HL-60/S4 (cell line): ENCODE measurements around the gene C1QTNF8.

Experiments
- in situ Hi-C: fragments of 300-500 bp; cut with MboI; formaldehyde crosslinking; loops from 2 replicates; pipeline ENCODE4 v1.14.3; 2022; ENCODE audit warnings: low sequenced_read_pairs

C1QTNF8 gene

DNA sequence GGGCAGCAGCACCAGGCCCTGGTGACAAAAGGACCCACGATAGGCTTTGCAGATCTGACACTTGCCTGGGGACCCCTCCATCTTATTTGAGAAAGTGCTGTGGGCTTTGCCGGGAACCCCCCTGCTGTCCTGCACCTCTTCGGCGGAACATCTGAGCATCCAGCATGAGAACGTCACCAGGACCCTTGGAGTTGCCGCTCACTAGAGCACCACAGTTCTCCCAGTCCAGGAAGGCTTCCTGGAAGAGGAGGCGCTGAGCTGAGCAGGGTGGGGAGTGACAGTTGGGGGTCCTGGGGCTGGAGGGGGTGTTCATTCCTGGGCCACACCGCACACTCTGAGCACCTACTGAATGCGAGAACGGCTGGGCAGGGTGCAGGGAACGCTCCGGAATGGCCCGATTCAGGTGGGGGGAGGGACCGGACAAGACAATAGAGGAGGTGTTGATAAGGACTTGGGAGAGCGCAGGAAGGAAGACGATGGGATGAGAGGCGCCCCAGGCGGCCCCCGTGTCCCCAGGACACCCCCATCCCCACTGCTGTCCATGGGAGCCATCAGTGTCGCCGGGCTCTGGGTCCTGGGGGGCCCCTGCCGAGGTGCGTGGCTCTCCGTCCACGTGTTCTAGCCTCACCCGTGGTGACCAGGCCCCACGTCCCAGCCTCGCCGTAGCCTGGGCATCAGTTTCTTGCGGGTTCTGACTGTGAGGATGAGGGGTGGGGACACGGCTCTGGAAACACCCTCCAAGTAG lies 32.1 kb upstream of the C1QTNF8 start:
- in situ Hi-C loops = no loop called here

GRCh38 chr16:1127101-1127500 lies 31.1 kb upstream of the C1QTNF8 start:
- in situ Hi-C loops = no loop called here

DNA sequence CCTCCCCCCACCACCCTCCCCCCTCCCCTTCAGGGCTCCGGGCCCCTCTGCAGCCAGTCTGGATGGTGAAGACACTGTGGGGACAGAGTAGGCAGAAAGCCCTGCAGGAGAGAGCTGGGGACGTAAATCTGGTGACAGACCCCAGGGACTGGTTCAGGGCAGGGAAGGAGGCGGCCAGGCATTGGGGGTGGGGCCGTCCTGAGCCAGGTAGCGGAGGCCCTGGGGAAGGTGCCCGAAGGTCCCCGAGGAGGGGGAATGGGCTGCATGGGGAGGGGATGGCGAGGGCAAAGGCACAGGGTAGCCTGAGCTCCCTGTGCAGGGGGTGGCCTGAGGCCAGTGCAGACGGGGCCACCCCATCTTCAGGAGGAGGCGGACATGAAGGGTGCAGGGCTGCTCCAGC lies 30.5 kb upstream of the C1QTNF8 start:
- in situ Hi-C loops = no loop called here

- in situ Hi-C loops = no loop called here
These were observed 30.0 kb upstream of the C1QTNF8 start for GRCh38 chr16:1126044-1126443.

DNA sequence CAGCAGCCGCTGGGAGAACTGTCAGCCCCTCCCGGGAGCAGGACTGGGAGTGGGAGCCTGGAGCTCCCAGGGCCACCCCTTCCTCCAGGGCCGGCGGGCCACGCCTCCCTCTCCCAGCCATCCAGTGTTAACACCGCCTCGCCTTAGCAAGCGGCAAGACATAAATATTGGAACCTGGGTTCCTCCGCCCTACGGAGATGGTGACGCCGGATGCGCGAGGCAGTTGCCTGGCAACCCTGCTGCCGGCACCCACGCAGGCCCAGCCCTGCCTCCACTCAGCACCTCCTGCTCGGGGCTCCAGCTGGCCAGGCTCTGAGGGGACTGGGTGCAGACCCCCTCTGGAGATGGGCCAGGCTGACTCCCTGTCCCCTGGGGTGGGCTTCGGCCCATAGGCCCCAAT lies 29.4 kb upstream of the C1QTNF8 start:
- in situ Hi-C loops = no loop called here

DNA sequence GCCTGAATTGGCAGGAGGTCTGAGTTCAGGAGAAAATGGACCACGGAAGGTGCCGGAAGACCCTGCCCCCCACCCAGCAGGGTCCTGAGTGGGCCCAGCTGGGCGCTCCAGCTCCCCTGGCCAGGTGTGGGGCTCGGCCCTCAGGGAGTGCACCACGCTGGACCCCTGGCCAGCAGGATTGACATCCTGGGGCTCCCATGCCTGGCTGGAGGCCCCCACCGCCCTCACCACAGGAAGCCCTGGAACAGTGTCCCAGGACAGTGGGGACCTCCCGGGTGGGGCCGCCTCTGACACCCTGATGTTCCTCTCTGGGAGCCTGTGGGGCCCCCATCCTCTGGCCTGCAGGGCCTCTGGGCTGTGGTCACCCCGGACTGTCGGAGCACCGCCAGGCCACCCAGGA lies 28.8 kb upstream of the C1QTNF8 start:
- in situ Hi-C loops = no loop called here

DNA sequence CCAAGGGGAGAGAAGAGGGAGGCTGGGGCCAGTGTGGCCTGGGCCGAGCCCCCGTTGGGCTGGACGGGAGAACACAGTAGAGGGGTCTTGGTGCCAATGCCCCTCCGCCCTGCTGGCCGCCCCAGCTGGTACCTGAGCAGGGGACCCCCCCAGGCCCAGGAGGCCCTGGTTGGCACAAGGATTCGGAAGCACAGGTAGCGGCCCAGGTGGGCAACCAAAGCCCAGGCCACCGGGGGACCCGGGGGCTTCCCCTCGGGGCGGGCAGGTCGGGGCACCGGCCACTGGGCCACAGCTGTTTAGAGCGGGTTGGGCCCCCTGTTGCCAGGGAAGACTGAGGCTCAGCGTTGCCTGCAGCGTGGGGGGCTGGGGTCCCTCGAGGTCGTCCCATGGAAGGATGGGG lies 28.2 kb upstream of the C1QTNF8 start:
- in situ Hi-C loops = no loop called here

GRCh38 chr16:1123525-1124230 lies 27.6 kb upstream of the C1QTNF8 start:
- in situ Hi-C loops = no loop called here

GRCh38 chr16:1122398-1122765 lies 26.3 kb upstream of the C1QTNF8 start:
- in situ Hi-C loops = no loop called here

DNA sequence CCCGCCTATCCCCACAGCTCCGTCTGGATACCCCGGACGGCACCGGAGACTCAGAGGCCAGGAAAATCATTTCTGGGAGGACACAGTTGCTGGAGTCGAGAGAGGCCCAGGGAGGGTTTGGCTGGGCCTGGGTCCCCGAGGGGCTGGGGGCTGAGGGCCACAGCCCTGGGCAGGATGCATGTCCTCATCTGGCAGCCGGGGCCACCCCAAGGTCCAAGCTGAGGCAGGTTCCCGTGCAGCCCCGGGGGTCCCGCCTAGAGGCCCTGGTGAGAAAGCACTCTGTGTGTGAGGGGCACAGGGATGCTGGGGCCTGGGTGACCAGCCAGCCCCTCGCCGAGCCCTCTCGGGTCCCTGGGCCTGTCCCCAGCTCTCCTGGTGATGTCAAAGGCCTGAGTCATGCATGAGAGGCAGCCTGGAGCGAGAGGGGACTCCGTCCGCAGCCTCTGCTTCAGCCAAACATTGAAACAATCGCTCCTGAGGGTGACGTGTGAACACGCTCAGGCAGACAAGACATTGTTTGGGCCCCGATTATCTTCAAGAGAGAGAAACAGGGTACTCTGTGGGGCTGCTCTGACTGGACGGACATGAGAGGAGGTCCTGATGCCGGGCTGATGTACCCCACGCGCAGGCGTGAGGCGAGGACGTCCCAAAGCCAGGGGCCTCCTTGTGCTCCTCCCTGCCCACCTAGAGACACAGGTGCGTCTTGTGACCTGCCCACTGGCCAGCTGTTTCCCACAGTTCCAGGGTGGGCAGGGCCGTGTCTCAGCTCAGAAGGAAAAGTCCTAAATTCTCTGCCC lies 25.8 kb upstream of the C1QTNF8 start:
- in situ Hi-C loops = no loop called here

GRCh38 chr16:1121009-1121408 lies 25.0 kb upstream of the C1QTNF8 start:
- in situ Hi-C loops = no loop called here

GRCh38 chr16:1120577-1120941 lies 24.5 kb upstream of the C1QTNF8 start:
- in situ Hi-C loops = no loop called here

DNA sequence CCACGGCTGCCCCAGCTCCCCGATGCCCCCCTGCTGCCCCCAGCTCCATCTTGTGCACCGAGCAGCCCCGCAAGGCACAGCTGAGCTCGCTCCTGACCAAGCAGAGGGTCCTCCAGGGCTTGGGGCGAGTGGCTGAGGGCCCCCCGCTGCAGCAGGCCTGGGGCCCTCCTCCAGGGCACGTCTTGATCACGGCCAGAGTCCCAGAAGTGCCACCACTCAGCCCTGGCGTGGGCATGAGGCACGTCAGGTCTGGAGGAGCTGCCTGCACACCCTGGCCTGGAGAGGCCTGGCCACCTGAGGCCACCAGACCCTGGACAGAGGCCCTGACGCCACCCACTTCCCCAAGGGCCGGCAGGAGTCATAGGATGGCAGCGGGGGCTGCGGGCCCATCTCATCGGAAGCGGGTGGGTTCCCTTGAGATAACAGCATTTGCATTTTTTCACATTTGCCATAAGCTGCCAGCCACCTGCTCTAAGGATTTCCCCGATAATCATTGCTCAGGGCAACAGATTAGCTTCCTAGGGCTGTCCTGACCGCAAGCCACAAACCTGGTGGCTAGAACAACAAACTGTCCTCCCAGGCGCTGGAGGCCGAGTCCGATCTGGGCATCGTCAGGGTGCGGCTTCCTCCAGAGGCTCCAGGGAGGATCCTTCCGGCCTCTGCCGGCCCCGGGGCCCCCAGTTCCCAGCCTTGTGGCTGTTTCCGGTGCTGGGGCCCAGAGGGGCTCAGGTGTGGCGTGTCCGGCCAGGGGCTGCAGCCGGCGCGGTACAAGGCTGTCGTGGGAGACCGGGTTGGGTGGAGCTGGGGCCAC lies 23.9 kb upstream of the C1QTNF8 start:
- in situ Hi-C loops = no loop called here

GRCh38 chr16:1119129-1119528 lies 23.1 kb upstream of the C1QTNF8 start:
- in situ Hi-C loops = no loop called here

DNA sequence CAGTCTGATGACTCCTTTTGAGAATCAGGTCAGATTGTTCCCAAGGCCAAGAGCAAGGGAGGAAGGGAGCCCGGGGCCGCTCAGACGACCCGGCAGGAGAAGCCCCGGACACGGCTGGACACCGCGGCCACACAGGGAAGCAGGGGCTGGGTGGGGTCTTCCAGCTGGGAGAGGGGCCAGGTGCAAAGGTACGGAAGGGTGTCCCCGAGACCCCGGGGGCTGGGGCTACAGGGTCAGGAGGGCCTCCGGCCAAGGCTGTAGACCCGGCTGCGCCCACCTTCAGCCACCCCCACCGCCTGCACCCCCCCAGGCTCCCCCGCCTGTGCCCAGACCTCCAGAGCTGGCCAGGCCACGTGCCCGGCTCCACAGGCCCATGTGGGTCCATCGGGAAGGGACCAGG lies 21.9 kb upstream of the C1QTNF8 start:
- in situ Hi-C loops = no loop called here

DNA sequence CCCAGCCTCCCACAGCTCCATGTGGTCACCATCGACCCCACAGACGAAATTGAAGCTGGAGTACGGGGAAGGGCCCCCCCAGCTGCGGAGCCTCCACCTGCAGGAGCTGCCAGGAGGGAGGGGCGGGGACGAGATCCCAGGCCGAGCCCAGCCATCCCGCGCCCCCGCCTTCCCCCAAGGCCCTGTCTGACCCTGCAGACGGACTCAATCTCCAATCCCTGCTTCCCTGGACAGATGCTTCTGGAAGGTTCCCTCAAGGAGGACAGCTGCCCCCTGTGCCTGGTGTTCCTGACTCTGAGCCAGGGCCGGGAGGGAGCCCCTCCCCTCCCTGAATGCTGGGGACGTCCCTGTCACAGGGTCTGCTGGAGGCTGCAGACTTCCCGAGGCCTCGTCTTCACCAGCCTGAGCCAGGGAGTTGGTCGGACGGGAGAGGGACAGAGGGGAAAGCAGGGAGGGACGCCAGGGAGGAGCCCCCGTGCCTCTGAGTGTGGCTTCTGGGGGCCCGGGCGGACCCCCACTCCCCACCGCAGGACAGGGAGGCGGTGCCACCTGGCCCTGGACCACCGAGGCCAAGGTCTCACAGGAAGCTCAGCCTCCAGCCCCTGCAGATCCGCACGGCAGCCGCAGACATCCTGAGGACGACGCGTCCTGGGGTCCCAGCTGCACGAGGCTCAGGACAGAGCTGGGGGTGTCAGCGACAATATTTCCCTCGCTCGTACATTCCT lies 21.3 kb upstream of the C1QTNF8 start:
- in situ Hi-C loops = no loop called here

GRCh38 chr16:1116693-1117077 lies 20.6 kb upstream of the C1QTNF8 start:
- in situ Hi-C loops = no loop called here

DNA sequence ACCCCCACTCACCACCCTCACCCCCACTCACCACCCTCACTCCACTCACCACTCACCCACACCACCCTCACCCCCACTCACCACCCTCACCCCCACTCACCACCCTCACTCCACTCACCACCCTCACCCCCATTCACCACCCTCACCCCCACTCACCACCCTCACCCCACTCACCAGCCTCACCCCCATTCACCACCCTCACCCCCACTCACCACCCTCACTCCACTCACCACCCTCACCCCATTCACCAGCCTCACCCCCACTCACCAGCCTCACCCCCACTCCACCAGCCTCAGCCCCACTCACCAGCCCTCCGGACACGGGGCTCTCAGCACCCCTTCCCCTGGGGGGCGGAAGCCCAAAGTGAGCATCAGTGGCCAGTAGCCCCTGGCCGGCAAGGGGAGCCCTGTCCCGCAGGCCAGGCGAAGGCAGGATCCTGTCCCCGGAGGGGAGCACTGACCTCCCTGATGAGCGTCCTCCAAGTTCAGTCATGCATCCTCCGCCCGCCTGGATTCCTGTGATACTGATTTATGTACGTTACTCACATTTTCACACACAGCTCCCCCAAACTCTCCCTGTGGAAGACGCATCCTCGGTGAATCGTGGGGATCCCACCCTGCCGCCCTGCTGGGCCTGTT lies 18.0 kb upstream of the C1QTNF8 start:
- in situ Hi-C loops = no loop called here

- in situ Hi-C loops = no loop called here
These were observed 17.4 kb upstream of the C1QTNF8 start for GRCh38 chr16:1113489-1113888.
